MM.1S (cell line): ENCODE measurements around the gene CLNK.

Experiments
- CTCF ChIP-seq: fragments of 300-600 bp; sonication (generic); IDR thresholded peaks from 2 replicates; pipeline ENCODE4 v1.5.1; 2016; ENCODE audit warnings: antibody characterized with exemption, low read length, mixed read lengths
- EZH2phosphoT487 ChIP-seq: fragments of 300-600 bp; sonication (generic); IDR thresholded peaks from 2 replicates; pipeline ENCODE4 v1.6.1; 2018; ENCODE audit warnings: antibody characterized with exemption, low read length

- TF ChIP-seq CTCF (no peak), EZH2phosphoT487 (no peak)
Observed at GRCh38 chr4:10713591-10713990, 29.0 kb upstream of the CLNK start.
